ENCODE measurements around the gene VSTM4. TPM values are rescaled to one million over a fixed set of nuclear protein-coding genes. Genes with fewer than 3 reads are reported as not detected.

VSTM4 gene
- total RNA-seq, 3 donors from 2014 or later, result 8.5 to 17.3 (median 9.5) TPM

- H3K36me3 ChIP-seq, result no peaks in the 10 kb centered on the region
- H3K9me3 ChIP-seq, result no peaks in the 10 kb centered on the region
- TF ChIP-seq POLR2A (IDR thresholded peaks at IDR 0.05) (no peak), POLR2AphosphoS5 (IDR thresholded peaks at IDR 0.05) (no peak), CTCF (IDR thresholded peaks at IDR 0.05) (no peak)
- H3K4me1 ChIP-seq, result no peaks in the 10 kb centered on the region
- H3K27ac ChIP-seq, result no peak overlapping the region
- no peaks in the 10 kb centered on the region for H3K27me3 ChIP-seq
- no peak for DNase-seq (ENCODE audit: low spot score in 2 of 2)
- no peak overlapping the region for H3K4me3 ChIP-seq
- intact Hi-C loops (cut with DNase I; ENCODE audit: low total_unique reads), result loop anchor here (5.0 kb wide), 1 partner anchor 715 kb away; no protein-coding TSS in a partner anchor
These were observed 41.9 kb upstream of the VSTM4 start for GRCh38 chr10:49157229-49157628.

DNA sequence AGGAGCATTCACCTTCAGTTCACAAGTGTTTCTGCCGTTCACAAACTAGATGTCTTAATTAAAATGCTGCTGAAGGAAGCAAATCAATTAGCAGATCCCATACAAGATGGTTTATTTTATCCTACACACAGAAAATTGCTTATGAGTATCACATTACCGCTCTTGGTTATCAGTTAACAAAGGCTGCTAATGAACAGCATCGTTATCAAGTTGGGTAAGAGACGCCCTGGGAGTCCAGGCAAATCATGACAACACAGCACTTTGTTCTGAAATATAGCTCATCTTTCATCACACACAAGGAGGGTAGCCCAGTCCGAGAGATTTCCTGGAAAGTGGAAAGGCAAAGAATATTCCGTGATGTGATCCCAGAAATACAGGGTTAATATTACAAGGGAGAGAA is 39.3 kb upstream of the VSTM4 start:
- no peaks in the 10 kb centered on the region for H3K9me3 ChIP-seq
- no peaks in the 10 kb centered on the region for H3K27me3 ChIP-seq
- no peak overlapping the region for H3K27ac ChIP-seq
- H3K4me3 ChIP-seq, result no peak overlapping the region
- intact Hi-C loops (cut with DNase I; ENCODE audit: low total_unique reads), result loop anchor here (5.0 kb wide), 1 partner anchor 712 kb away; no protein-coding TSS in a partner anchor
- no peak for DNase-seq (ENCODE audit: low spot score in 2 of 2)
- no peaks in the 10 kb centered on the region for H3K36me3 ChIP-seq
- H3K4me1 ChIP-seq, result no peaks in the 10 kb centered on the region
- TF ChIP-seq CTCF (IDR thresholded peaks at IDR 0.05), result no peak
- no peak for TF ChIP-seq POLR2A (IDR thresholded peaks at IDR 0.05)
- no peak for TF ChIP-seq POLR2AphosphoS5 (IDR thresholded peaks at IDR 0.05)

GRCh38 chr10:49153971-49154370 is 38.6 kb upstream of the VSTM4 start:
- TF ChIP-seq CTCF (IDR thresholded peaks at IDR 0.05) (no peak), POLR2A (IDR thresholded peaks at IDR 0.05) (no peak), POLR2AphosphoS5 (IDR thresholded peaks at IDR 0.05) (no peak)
- DNase-seq (ENCODE audit: low spot score in 2 of 2), result no peak
- H3K4me1 ChIP-seq, result no peaks in the 10 kb centered on the region
- H3K27me3 ChIP-seq, result no peaks in the 10 kb centered on the region
- intact Hi-C loops (cut with DNase I; ENCODE audit: low total_unique reads), result no loop called here
- no peak overlapping the region for H3K27ac ChIP-seq
- H3K9me3 ChIP-seq, result no peaks in the 10 kb centered on the region
- H3K4me3 ChIP-seq, result no peak overlapping the region
- no peaks in the 10 kb centered on the region for H3K36me3 ChIP-seq

- Histone ChIP-seq H3K4me1 (no peaks in the 10 kb centered on the region), H3K4me3 (no peak overlapping the region), H3K27ac (no peak overlapping the region), H3K27me3 (no peaks in the 10 kb centered on the region), H3K36me3 (no peaks in the 10 kb centered on the region), H3K9me3 (peaks cover 0 to 2% of the 10 kb centered on the region in 2 donors)
- TF ChIP-seq POLR2AphosphoS5 (IDR thresholded peaks at IDR 0.05), result no peak
- TF ChIP-seq CTCF (IDR thresholded peaks at IDR 0.05), result no peak
- no peak for TF ChIP-seq POLR2A (IDR thresholded peaks at IDR 0.05)
- intact Hi-C loops (cut with DNase I; ENCODE audit: low total_unique reads), result no loop called here
- no peak for DNase-seq (ENCODE audit: low spot score in 2 of 2)
These were observed 37.8 kb upstream of the VSTM4 start for GRCh38 chr10:49153115-49153514.

GRCh38 chr10:49152663-49153062 is 37.3 kb upstream of the VSTM4 start:
- no peaks in the 10 kb centered on the region for H3K36me3 ChIP-seq
- H3K4me1 ChIP-seq, result no peaks in the 10 kb centered on the region
- no peak for TF ChIP-seq CTCF (IDR thresholded peaks at IDR 0.05)
- no peak for TF ChIP-seq POLR2AphosphoS5 (IDR thresholded peaks at IDR 0.05)
- no peak for TF ChIP-seq POLR2A (IDR thresholded peaks at IDR 0.05)
- H3K27ac ChIP-seq, result no peak overlapping the region
- H3K27me3 ChIP-seq, result no peaks in the 10 kb centered on the region
- DNase-seq (ENCODE audit: low spot score in 2 of 2), result no peak
- intact Hi-C loops (cut with DNase I; ENCODE audit: low total_unique reads), result no loop called here
- peaks cover 3 to 6% of the 10 kb centered on the region in 2 donors for H3K9me3 ChIP-seq
- H3K4me3 ChIP-seq, result no peak overlapping the region
